Measurements from ENCODE around the gene TFCP2. TPM values are rescaled to one million over a fixed set of nuclear protein-coding genes. Genes with fewer than 3 reads are reported as not detected.

TFCP2 gene
- total RNA-seq, 4 donors from 2014 or later = 13.5 to 21.6 (median 19.5) TPM

DNA sequence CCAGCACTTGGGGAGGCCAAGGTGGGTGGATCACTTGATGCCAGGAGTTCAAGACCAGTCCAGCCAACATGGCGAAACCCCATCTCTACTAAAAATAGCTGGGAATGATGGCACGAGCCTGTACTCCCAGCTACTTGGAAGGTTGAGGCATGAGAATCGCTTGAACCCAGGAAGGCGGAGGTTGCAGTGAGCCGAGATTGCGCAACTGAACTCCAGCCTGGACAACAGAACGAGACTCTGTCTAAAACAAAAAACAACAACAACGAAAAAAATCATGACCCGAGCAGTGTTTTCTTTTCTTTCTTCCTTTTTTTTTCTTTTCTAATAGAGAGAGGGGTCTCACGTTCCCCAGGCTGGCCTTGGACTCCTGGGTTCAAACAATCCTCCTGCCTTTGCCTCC lies 86.0 kb downstream of the TFCP2 start:
- 68 to 75% methylated on average over 10 of the region's 10 CpGs for WGBS, 2 donors
- Histone ChIP-seq H3K4me1 (peaks cover 0 to 13% (median 5%) of the 10 kb centered on the region in 4 donors), H3K27ac (no peak overlapping the region), H3K36me3 (peaks cover 0 to 30% (median 0%) of the 10 kb centered on the region in 3 donors), H3K4me3 (no peak overlapping the region), H3K9me3 (no peaks in the 10 kb centered on the region), H3K27me3 (no peaks in the 10 kb centered on the region)
- TF ChIP-seq, protein P1, sequence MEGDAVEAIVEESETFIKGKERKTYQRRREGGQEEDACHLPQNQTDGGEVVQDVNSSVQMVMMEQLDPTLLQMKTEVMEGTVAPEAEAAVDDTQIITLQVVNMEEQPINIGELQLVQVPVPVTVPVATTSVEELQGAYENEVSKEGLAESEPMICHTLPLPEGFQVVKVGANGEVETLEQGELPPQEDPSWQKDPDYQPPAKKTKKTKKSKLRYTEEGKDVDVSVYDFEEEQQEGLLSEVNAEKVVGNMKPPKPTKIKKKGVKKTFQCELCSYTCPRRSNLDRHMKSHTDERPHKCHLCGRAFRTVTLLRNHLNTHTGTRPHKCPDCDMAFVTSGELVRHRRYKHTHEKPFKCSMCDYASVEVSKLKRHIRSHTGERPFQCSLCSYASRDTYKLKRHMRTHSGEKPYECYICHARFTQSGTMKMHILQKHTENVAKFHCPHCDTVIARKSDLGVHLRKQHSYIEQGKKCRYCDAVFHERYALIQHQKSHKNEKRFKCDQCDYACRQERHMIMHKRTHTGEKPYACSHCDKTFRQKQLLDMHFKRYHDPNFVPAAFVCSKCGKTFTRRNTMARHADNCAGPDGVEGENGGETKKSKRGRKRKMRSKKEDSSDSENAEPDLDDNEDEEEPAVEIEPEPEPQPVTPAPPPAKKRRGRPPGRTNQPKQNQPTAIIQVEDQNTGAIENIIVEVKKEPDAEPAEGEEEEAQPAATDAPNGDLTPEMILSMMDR (IDR thresholded peaks at IDR 0.05) = no peak
- TF ChIP-seq EP300 (IDR thresholded peaks at IDR 0.05) (no peak), POLR2A (IDR thresholded peaks at IDR 0.05) (no peak)
- no peak for DNase-seq (ENCODE audit: low spot score in 2 of 2)

- H3K4me1 ChIP-seq = peaks cover 0 to 24% (median 11%) of the 10 kb centered on the region in 4 donors
Observed at GRCh38 chr12:51085757-51086156, 87.2 kb downstream of the TFCP2 start.

DNA sequence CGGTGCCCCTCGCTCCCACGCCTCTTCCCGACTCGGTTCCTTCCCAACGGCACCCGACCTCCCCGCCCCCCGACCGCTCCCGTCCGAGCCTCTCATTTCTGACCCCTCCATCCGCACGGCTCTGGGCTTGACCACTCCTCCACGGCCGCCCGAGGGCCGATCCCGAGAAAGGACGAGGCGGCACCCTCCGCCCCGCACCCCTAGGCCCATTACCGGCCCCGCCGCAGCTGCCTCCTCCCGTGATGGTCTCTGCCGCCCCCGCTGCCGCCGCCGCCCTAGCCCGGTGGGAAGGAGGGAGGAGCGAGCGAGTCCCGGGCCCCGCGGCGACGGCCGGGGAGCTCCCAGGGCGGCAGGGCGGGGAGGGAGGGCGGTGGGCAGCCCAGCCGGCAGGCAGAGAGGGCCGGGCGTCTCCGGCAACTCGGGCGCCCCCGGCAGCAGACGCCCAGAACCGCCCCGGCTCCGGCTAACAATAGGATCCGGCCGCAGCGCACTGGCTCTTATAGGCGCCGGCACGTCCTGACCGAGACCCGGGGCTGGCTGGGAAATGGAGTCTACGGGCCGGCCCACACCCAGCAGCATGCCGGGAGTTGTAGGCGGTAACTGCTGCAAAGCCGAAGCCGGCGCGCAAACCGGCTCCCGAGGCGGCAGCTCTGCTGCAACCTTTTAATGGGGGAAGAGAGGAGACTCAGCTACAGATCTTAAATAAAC lies 89.7 kb downstream of the TFCP2 start, which contains the start of gene CSRNP2:
Gene CSRNP2 (minus strand): TSS at position 471 of the 708 bp plus-strand sequence. CDS start 7,035 bp downstream, outside the sequence.
- WGBS, 2 donors = 0 to 1% methylated on average over 41 to 47 of the region's 74 CpGs
- peak; percentile 92 to 94 for DNase-seq (ENCODE audit: low spot score in 2 of 2)
- Histone ChIP-seq H3K4me1 (peaks cover 0 to 32% (median 11%) of the 10 kb centered on the region in 4 donors), H3K4me3 (peak within 1 kb of the TSS; percentile 78 to 95 (median 86)), H3K27me3 (no peaks in the 10 kb centered on the region), H3K9me3 (no peaks in the 10 kb centered on the region), H3K27ac (peak within 1 kb of the TSS; percentile 74 to 96 (median 92)), H3K36me3 (no peaks in the 10 kb centered on the region)
- TF ChIP-seq POLR2A (IDR thresholded peaks at IDR 0.05) (peak; percentile 97 to 99), EP300 (IDR thresholded peaks at IDR 0.05) (peak; percentile 66 to 99)
- TF ChIP-seq, protein P1 (IDR thresholded peaks at IDR 0.05) = peak in 3 of 5 experiments; percentile 24 to 59 (median 49)

More at GRCh38 chr12:51085757-51086156, 87.2 kb downstream of the TFCP2 start:
- Histone ChIP-seq H3K27ac (no peak overlapping the region), H3K9me3 (no peaks in the 10 kb centered on the region), H3K27me3 (no peaks in the 10 kb centered on the region), H3K4me3 (no peak overlapping the region), H3K36me3 (peaks cover 0 to 20% (median 0%) of the 10 kb centered on the region in 3 donors)
- WGBS, 2 donors = 82% methylated on average over 3 of the region's 3 CpGs
- TF ChIP-seq, protein P1 (IDR thresholded peaks at IDR 0.05) = no peak
- TF ChIP-seq EP300 (IDR thresholded peaks at IDR 0.05) = no peak
- TF ChIP-seq POLR2A (IDR thresholded peaks at IDR 0.05) = no peak
- no peak for DNase-seq (ENCODE audit: low spot score in 2 of 2)

DNA sequence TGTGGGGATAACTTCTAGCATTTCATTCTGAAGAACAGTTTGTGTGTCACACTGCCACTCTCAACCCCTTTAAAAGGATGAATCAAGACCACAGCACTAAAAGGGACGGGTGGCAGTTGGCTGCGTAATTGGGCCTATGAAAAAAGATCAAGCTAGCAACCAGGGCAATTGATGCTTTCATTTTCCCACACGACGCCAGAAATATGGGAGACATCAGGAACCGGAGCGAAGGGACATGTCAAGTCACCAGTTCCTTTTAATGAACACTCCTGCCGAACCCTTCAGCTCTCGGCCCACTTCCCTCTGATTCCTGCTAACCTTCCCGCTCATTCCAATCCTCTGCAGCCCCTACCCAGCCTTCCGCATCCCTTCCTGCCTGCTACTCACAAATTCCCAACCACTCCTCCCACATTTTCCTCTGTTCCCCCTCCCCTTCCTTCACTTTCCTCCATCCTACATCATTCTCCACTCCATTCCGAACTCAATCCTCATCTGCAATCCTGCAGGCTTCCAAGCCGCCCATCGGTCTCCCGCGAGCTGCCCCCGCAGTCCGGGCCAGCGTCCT lies 90.3 kb downstream of the TFCP2 start:
- TF ChIP-seq, protein P1 (IDR thresholded peaks at IDR 0.05) = no peak
- no peak for TF ChIP-seq POLR2A (IDR thresholded peaks at IDR 0.05)
- TF ChIP-seq EP300 (IDR thresholded peaks at IDR 0.05) = no peak
- Histone ChIP-seq H3K27me3 (no peaks in the 10 kb centered on the region), H3K27ac (peak overlapping the region; percentile 74 to 96 (median 92)), H3K9me3 (no peaks in the 10 kb centered on the region), H3K36me3 (no peaks in the 10 kb centered on the region), H3K4me3 (peak overlapping the region; percentile 78 to 95 (median 86)), H3K4me1 (peaks cover 0 to 38% (median 11%) of the 10 kb centered on the region in 4 donors)
- peak in 1 of 2 donors; percentile 25 for DNase-seq (ENCODE audit: low spot score in 2 of 2)
- 1% methylated on average over 18 of the region's 18 CpGs for WGBS, 2 donors

DNA sequence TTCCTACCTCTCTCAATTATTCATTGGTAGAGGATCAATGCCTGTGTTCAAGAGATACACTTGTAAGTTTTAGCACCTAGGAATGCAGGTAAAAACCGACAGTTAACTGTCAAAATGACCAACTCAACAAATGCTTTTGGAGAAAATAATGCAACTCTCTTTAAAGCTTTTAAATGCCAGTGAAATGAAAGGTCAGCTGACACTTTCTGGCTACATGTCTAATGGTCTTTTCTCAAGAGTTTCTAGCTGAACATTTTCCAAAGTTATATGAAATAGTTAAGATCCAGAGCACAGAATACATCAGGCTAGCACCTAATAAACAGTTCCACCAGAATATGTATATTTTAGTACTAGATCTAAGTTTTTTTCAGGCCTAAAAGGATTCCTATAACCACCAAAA lies 91.5 kb downstream of the TFCP2 start:
- Histone ChIP-seq H3K9me3 (no peaks in the 10 kb centered on the region), H3K27ac (no peak overlapping the region), H3K27me3 (no peaks in the 10 kb centered on the region), H3K4me3 (no peak overlapping the region), H3K36me3 (no peaks in the 10 kb centered on the region), H3K4me1 (peaks cover 0 to 49% (median 12%) of the 10 kb centered on the region in 4 donors)
- TF ChIP-seq POLR2A (IDR thresholded peaks at IDR 0.05) (no peak), EP300 (IDR thresholded peaks at IDR 0.05) (no peak)
- TF ChIP-seq, protein P1 (IDR thresholded peaks at IDR 0.05) = no peak
- 54 to 59% methylated on average over 1 of the region's 1 CpG for WGBS, 2 donors
- DNase-seq (ENCODE audit: low spot score in 2 of 2) = no peak
